Measurements from ENCODE around the gene TMEM273. TPM values are rescaled to one million over a fixed set of nuclear protein-coding genes. Genes with fewer than 3 reads are reported as not detected.
A peak's percentile ranks its signal among the peaks of the same experiment; 100 is the strongest.

Gene TMEM273
- total RNA-seq, 1 experiment from 2014 or later, result not detected

DNA sequence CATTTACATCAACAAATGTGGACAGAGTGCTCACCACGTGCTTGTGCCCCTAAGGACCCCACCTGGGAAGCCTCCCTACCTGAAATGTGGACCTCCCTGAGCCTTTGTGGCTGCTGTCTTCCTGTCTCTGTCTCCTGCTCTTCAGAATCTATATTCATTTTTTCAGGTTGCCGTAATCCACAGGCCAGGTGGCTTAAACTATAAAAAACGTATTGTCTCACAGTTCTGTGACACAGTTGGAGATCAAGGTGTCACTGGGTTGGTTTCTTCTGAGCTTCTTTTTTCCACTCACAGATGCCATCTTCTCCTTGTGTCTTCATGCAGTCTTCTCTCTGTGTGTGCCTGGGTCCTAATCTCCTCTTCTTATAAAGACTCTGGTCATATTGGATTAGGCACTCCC is 67.3 kb downstream of the TMEM273 start:
- Histone ChIP-seq H3K9me3 (0 out of 2 replicates have a peak, but pooled peaks cover 2% of the 10 kb centered on the region), H3K4me3 (no peak overlapping the region), H3K27me3 (no peaks in the 10 kb centered on the region), H3K36me3 (no peaks in the 10 kb centered on the region)
- DNase-seq, result no peak

DNA sequence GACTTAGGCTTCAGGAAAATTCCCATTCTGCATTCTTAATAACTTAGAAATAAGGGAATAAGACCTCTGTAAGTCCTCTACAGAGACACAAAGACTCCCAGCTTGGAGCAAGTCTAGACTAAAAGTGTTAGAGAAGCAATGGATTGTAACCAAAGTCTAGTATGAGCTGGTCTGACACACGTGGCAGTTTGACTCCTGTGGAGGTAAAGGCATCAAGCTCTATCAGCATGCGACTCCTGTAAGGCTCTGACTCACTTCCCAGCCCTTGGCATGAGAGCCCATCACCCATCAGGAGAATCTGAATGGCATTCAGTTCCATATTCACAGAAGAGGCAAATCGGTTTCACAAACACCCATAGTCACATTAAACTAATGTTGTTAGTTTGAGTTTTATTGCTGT is 68.4 kb downstream of the TMEM273 start:
- H3K4me3 ChIP-seq, result no peak overlapping the region
- H3K9me3 ChIP-seq, result no peaks in the 10 kb centered on the region
- no peaks in the 10 kb centered on the region for H3K27me3 ChIP-seq
- peak; percentile 56 for DNase-seq
- H3K36me3 ChIP-seq, result no peaks in the 10 kb centered on the region

DNA sequence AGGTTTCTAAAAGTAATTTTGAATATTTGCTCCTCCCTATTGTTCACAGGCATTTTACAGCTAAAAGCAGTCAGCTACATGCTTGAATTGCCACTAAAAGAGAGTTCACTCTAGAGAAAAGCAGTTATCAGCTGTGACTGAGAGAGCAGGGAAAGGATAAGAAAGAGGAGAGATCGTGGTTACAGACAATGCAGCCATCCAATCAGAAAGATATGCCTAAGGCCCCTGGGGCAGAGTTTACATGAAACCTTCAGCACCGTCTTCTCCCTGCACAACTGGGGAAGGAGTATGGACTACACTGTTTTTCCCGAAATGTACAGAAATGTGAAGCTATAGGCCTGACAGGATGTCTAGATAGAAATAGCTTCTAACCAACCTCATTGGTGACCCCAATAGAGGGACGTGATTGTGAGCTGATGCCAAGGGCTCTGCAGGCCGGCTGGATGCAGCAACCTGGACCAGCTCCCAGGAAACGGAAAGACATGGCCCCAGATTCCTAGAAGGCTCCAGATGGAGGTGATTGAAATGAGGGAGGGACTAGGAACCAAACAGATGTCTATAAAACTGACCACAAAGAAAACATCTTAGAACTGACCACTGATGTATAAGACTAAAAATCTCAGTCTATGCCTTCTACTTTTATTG is 69.6 kb downstream of the TMEM273 start:
- no peak for DNase-seq
- no peak overlapping the region for H3K4me3 ChIP-seq
- H3K36me3 ChIP-seq, result no peaks in the 10 kb centered on the region
- no peaks in the 10 kb centered on the region for H3K27me3 ChIP-seq
- H3K9me3 ChIP-seq, result no peaks in the 10 kb centered on the region

DNA sequence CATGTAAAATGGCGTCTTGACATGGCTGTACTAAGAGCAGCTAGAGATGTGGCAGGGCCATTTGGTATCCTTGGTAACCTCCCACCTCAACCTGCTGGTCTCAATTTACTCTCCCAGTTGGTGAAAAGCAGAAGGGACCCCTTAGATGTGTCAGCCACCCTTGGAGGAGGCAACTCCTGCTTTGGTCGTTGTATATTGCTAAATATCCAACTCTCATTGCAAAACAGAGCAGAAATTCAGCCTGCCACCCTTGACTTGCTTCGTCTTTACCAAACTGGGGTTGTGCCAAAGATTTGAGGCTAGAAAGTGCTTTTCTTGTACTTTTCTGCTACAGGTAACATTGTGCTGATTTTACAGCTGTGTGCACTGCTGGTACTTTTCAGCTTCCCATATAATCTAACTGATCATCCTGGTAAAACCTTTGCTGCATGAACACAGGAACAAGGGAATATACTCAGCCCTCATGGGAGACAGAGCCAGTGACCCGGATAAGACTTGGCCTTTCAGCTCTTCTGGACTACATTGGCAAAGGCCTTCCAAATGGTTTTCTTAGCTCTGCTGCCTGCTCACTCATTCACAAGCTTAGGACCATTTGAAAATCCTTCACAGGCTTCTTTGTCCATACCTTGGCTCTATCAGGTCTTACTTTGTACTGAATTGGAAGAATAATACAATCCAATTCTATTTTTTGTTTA is 70.7 kb downstream of the TMEM273 start:
- Histone ChIP-seq H3K27me3 (no peaks in the 10 kb centered on the region), H3K4me3 (no peak overlapping the region), H3K9me3 (no peaks in the 10 kb centered on the region), H3K36me3 (no peaks in the 10 kb centered on the region)
- no peak for DNase-seq

DNA sequence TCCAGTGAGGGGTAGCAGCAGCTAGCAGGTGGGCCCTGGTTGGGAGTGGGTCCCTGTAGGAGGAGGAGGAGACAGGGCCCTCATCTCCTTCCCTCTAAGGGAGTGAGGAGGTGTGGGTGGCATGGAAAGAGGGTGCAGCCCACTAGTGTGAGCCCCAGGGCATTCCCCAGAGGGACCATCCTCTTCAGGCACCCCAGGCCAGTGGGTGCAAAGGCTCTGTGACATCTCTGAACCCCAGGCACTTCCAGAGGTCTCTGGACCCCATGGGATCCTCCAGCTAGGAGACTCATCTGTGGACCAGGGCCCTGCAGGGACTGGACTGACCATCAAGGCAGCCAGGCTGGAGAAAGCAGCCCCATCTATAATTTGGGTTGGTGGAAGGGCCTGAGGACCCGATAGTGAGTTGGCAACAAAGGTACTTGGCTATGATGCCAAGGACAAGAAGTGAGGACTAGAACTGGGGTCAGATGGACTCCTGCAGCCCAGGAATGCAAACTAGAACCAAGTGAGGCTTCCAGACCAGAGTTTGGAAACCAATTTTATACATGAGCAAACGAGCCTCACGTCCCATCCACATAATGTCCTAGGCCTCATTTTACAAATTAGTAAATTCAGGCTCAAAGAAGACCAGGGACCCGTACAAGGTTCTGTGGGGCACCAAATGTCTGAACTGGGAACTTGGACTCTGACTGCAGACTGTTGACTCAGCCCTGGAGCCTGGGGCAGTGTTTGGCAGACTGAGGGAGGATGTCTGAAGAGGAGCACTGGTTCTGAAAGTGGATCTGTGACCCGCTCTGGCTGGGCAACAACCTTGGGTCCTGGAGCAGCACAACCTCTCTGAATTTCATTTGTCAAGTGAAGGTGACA is 71.4 kb downstream of the TMEM273 start:
- Histone ChIP-seq H3K36me3 (no peaks in the 10 kb centered on the region), H3K27me3 (no peaks in the 10 kb centered on the region), H3K9me3 (no peaks in the 10 kb centered on the region), H3K4me3 (no peak overlapping the region)
- DNase-seq, result no peak

DNA sequence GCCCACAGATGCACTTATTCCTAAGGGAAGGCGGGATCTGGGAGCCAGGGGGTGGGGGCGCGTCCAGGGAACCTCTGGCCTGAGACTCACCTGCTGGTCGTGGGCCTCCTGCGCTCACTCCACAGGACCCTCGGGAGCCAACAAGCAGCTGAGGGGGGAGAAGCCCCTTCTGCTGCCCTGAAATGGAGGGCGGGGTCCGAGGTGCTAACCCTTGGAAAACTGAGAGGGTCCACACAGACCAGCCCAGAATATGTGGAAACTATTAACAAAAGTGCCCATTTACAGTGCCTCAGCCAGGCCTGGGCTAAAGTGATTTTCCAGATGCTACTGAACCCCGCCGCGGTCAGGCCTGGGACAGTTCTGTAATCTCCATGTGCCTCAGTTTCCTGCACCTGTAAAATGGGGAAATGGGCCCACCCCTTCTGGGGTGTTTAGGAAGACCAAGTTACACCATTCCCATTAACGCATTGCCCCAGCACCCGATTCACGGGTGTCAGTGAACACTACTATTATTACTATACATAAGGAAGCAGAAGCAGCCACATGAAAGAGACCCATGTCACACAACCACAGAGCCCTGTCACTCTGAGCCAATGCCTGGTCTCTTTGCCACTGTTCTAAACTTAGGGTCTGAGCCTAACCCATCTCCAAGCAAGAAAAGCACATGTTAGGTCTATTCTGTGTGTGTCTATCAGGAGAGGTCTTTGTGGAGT is 72.2 kb downstream of the TMEM273 start:
- no peaks in the 10 kb centered on the region for H3K36me3 ChIP-seq
- H3K9me3 ChIP-seq, result no peaks in the 10 kb centered on the region
- DNase-seq, result no peak
- H3K4me3 ChIP-seq, result peak overlapping the region; percentile 28
- H3K27me3 ChIP-seq, result no peaks in the 10 kb centered on the region

DNA sequence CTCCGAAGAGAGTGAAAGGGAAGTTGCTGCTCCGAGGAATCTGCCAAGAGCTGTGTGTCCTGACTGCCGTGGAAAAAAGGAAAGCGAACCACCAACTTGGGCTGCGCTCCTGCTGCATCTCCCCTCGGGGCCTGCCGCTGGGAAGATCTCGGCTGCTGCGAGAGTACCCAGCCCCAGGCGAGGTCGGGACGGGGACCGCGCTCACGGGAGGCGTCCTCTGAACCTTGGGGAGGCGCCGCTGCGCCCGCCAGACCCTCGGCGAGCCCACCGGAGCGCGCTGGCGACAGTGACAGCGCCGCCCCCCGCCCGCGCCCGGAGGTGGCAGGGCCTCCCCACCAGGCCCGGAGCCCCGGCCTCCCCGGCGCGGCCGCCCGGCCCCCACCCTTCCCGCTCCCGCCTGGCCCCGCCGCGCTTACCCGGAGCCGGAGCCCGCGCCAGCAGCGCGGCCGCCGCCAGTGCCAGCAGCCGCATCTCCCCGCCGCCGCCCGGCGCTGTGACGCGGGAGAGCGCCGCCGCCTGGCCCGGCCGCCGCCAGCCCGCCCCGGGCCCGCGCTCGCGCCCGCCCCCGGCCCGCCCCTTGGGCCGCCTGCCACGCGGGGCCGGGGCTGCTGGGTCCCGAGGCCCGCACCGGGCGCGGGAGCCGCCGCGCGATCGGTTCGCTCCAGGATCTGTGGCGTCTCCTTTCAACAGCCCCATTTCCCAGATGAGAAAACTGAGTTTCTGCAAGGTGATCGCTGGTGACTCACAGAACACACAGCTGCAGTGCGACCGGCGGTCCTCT is 73.0 kb downstream of the TMEM273 start, which contains the start of gene VSTM4:
Gene VSTM4 (minus strand): TSS at position 508 of the 781 bp plus-strand sequence. CDS start 37 bp downstream, at position 471.
- Histone ChIP-seq H3K36me3 (no peaks in the 10 kb centered on the region), H3K27me3 (no peaks in the 10 kb centered on the region), H3K9me3 (no peaks in the 10 kb centered on the region), H3K4me3 (peak within 1 kb of the TSS; percentile 61)
- DNase-seq, result peak; percentile 61

DNA sequence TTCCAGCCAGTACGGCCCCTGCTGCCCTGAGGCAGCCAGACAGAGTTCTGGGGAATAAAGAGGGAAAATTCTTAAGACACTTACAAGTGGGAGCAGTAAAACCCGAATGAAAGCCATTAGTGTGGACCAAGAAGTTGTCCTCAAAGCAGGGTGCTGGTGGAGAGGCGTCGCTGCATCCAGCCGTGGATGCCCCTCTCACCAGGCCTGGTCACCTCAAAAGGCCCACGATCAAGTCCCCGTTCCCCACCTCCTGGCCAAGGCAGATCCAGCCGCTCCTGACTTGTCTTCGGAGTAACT is 73.5 kb downstream of the TMEM273 start:
- H3K36me3 ChIP-seq, result no peaks in the 10 kb centered on the region
- H3K9me3 ChIP-seq, result no peaks in the 10 kb centered on the region
- no peaks in the 10 kb centered on the region for H3K27me3 ChIP-seq
- peak overlapping the region; percentile 61 for H3K4me3 ChIP-seq
- no peak for DNase-seq

DNA sequence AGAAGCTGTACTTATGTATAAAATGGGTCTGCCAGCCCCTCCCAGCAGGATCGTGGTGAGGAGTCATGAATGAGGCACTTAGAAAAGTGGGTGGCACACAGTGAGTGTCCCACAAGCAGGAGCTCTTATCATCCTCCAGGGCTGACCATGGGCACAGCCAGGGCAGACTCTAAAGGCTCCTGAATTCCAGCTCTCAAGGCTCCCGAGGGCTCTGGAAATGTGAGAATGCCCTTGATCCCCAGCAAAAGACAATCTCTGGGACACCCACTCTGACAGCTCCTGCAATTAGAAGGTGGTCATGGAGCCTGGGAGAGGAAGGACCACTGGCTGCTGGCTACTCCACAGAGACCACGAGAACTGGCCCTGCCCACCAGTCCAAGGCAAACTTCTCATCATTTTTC is 74.5 kb downstream of the TMEM273 start:
- H3K4me3 ChIP-seq, result no peak overlapping the region

DNA sequence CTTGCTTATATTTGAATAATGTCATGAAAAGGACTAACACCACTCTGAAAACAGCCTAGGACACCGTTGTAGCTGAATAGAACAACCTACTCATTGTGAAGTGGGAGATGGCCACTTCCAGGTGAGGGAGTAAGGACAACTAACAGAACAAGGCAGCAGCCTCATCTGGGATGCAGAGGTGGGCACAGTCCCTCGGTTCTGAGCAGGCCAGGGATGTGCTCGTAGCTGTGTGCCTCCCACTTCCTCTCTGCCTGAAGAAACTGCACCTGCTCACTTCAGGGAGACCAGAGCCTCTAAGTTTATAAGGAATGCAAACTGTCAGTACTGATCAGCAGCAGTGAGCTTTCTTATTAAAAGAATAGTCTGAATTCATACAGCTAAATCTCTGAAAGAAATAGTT is 75.3 kb downstream of the TMEM273 start:
- no peak overlapping the region for H3K4me3 ChIP-seq
- H3K27me3 ChIP-seq, result no peaks in the 10 kb centered on the region
- no peak for DNase-seq

More for the DNA sequence above, 74.5 kb downstream of the TMEM273 start:
- no peaks in the 10 kb centered on the region for H3K36me3 ChIP-seq
- DNase-seq, result no peak
- H3K9me3 ChIP-seq, result no peaks in the 10 kb centered on the region
- no peaks in the 10 kb centered on the region for H3K27me3 ChIP-seq

DNA sequence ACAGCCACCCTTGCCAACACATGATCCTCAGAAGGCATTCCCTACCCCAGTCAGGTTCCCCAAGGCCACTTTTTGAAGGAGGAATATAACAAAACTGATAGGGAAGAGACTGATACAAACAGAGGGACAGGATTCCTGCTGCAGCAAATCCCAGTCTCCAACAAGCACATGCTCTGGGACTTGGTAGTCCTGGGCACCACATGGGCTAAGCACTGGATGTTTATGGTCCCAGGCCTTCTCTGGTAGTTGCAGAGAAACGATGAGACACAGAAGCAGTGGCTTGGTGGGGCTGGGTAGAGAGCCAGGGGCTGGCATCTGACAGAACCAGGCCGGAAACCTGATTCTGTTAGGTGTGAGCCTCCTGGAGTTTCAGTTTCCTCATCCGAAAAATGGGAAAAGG is 76.1 kb downstream of the TMEM273 start:
- Histone ChIP-seq H3K4me3 (no peak overlapping the region), H3K9me3 (no peaks in the 10 kb centered on the region), H3K27me3 (no peaks in the 10 kb centered on the region), H3K36me3 (no peaks in the 10 kb centered on the region; the same call in none of the 2 replicates)
- DNase-seq, result no peak

More for the DNA sequence above, 75.3 kb downstream of the TMEM273 start:
- H3K9me3 ChIP-seq, result no peaks in the 10 kb centered on the region
- no peaks in the 10 kb centered on the region for H3K36me3 ChIP-seq

DNA sequence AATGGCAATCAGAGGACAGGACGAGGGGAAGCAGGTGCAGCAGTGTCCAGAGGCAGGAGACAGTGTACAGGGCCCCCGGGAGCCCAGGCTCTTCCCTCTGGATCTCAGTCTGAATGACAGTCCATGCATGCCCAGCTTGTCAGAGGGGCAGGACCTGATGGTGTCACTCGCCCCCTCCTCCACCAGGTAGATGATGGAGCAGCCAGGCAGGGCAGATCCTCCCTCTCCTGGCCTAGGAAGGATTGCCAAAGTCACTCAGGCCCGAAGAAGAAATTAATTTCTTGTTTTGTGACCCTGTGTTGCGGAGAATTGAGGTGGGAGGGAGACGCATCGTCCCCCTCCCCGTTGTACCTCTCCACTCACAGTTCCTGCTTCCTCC is 76.9 kb downstream of the TMEM273 start:
- DNase-seq, result no peak
- no peak overlapping the region for H3K4me3 ChIP-seq
- no peaks in the 10 kb centered on the region for H3K9me3 ChIP-seq
- no peaks in the 10 kb centered on the region; the same call in none of the 2 replicates for H3K36me3 ChIP-seq
- no peaks in the 10 kb centered on the region for H3K27me3 ChIP-seq

DNA sequence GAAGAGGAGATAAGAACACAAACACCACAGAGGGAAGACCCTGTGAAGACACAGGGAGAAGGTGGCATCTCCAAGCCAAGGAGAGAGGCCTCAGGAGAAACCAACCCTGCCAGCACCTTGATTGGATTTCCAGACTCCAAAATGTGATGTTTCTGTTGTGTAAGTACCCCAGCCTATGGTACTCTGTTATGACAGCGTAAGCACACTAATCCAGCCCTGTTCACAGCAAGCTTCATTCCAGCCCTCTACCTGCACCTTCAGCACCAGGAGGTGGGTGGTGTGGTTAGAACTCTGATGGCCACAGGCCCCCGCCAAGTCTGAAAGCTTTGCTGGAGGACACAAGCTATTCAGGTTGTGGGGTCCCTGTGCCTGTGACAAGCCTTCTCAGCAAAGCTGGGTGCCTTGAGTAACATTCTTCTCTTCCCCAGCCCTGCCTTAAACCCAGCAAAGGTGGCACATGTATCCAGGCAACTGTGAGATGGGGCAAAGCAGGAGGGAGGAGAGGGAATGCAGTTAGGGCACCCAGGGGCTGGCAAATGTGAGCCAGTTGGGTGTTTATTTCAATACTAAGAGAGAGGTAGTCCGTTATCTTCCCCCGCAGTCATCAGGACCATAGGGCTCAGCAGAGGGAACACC is 77.4 kb downstream of the TMEM273 start:
- no peaks in the 10 kb centered on the region for H3K9me3 ChIP-seq
- no peaks in the 10 kb centered on the region for H3K27me3 ChIP-seq
- no peak overlapping the region for H3K4me3 ChIP-seq
- DNase-seq, result no peak
- H3K36me3 ChIP-seq, result no peaks in the 10 kb centered on the region; the same call in none of the 2 replicates

DNA sequence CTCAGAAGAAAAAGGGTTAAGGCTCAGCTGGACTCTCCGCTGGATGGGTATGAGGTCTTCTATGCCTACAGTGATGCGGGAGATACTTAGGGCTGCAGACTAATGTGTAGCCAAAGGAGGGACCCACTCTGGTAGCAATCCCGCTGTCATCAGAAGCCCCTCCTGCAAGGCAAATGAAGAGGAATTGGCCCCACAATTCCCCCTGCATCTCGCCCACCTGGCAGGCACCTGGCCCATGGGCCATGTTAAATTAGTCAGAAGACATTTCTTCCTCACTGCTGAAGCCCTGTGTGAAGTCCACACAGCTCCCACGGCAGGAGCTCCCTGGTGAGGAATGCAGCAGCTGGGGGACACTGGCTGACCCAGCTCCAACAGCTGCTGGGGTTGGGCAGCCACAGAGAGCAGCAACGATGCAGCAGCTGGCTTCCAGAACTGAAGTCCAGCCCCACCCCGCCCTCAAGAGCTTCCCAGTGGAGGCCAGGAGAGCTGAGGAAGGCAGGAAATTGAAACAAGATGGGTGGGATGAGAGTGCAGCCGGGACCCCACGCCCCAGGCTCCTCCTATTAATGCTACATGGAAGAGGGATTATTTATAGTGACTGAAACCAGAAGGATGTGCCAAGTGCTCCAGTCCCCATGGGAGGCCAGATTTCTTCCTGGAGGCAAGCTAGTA is 78.4 kb downstream of the TMEM273 start:
- peak; percentile 51 for DNase-seq
- Histone ChIP-seq H3K27me3 (no peaks in the 10 kb centered on the region), H3K36me3 (no peaks in the 10 kb centered on the region; the same call in none of the 2 replicates), H3K9me3 (no peaks in the 10 kb centered on the region), H3K4me3 (no peak overlapping the region)

DNA sequence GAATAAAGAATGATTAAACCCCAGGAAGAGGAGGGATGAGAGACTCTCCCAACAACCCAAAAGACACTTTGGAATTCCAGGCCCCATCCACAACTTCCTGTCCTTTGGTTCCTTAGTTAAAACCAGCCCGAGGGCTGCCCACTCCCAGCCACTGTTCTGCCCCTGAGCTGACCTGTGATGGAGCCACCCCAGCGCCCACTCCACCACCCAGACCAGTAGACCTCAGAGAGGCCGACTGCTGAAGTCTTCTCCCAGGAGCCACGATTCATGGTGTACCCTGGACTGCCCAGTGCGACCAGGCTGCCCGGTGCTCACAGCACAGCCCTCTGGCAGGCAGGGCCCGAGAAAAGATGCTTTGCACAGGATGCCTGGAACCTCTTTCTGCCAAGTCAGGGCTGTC is 79.5 kb downstream of the TMEM273 start:
- DNase-seq, result no peak
- no peaks in the 10 kb centered on the region; the same call in none of the 2 replicates for H3K36me3 ChIP-seq
- H3K4me3 ChIP-seq, result no peak overlapping the region
- H3K9me3 ChIP-seq, result no peaks in the 10 kb centered on the region
- no peaks in the 10 kb centered on the region for H3K27me3 ChIP-seq
